Measurements from ENCODE around the gene PRPF31. TPM values are rescaled to one million over a fixed set of nuclear protein-coding genes. Genes with fewer than 3 reads are reported as not detected.

PRPF31 gene
- total RNA-seq, 4 donors from 2014 or later: 17.9 to 97.3 (median 52.6) TPM

GRCh38 chr19:54137699-54138488, 22.3 kb downstream of the PRPF31 start, which contains the start of gene CNOT3:
TSS of gene CNOT3 (plus strand) at chr19:54137762. CDS start at chr19:54142979, 5,217 bp downstream.
- Histone ChIP-seq H3K4me3 (peak within 1 kb of the TSS; percentile 77 to 97), H3K27me3 (no peaks in the 10 kb centered on the region), H3K9me3 (no peaks in the 10 kb centered on the region), H3K4me1 (peaks cover 0 to 18% of the 10 kb centered on the region in 2 donors), H3K36me3 (no peaks in the 10 kb centered on the region), H3K27ac (peak within 1 kb of the TSS; percentile 90 to 96)
- TF ChIP-seq POLR2A (IDR thresholded peaks at IDR 0.05): peak; percentile 85 to 97
- no peak for TF ChIP-seq CTCF (IDR thresholded peaks at IDR 0.05)
- intact Hi-C loops (cut with DNase I; ENCODE audit: low total_unique reads): no loop called here
- DNase-seq: peak in 1 of 2 donors; percentile 40

- Histone ChIP-seq H3K27me3 (no peaks in the 10 kb centered on the region), H3K4me1 (peaks cover 0 to 18% of the 10 kb centered on the region in 2 donors), H3K27ac (peak overlapping the region; percentile 90 to 96), H3K36me3 (no peaks in the 10 kb centered on the region), H3K9me3 (no peaks in the 10 kb centered on the region), H3K4me3 (peak overlapping the region; percentile 77 to 97)
- intact Hi-C loops (cut with DNase I; ENCODE audit: low total_unique reads): no loop called here
- DNase-seq: no peak
- TF ChIP-seq POLR2A (IDR thresholded peaks at IDR 0.05): no peak
- no peak for TF ChIP-seq CTCF (IDR thresholded peaks at IDR 0.05)
Measured at GRCh38 chr19:54138489-54139256, 23.1 kb downstream of the PRPF31 start.

GRCh38 chr19:54141356-54141755, 25.8 kb downstream of the PRPF31 start:
- H3K4me3 ChIP-seq: no peak overlapping the region
- DNase-seq: no peak
- H3K9me3 ChIP-seq: no peaks in the 10 kb centered on the region
- H3K36me3 ChIP-seq: no peaks in the 10 kb centered on the region
- H3K27ac ChIP-seq: no peak overlapping the region
- H3K4me1 ChIP-seq: peaks cover 0 to 15% of the 10 kb centered on the region in 2 donors
- H3K27me3 ChIP-seq: no peaks in the 10 kb centered on the region
- TF ChIP-seq CTCF (IDR thresholded peaks at IDR 0.05): no peak
- intact Hi-C loops (cut with DNase I; ENCODE audit: low total_unique reads): no loop called here

GRCh38 chr19:54142166-54142780, 26.7 kb downstream of the PRPF31 start:
- Histone ChIP-seq H3K27me3 (no peaks in the 10 kb centered on the region), H3K27ac (no peak overlapping the region), H3K9me3 (no peaks in the 10 kb centered on the region), H3K36me3 (no peaks in the 10 kb centered on the region), H3K4me1 (peaks cover 0 to 15% of the 10 kb centered on the region in 2 donors), H3K4me3 (no peak overlapping the region)
- TF ChIP-seq POLR2A (IDR thresholded peaks at IDR 0.05) (no peak), CTCF (IDR thresholded peaks at IDR 0.05) (no peak)
- intact Hi-C loops (cut with DNase I; ENCODE audit: low total_unique reads): no loop called here
- no peak for DNase-seq

Measured in uterus (tissue), 4 donors.